Islet of Langerhans (tissue), 1 donor: ENCODE results near the gene MRPL43.
"Not testable (repeated sequence)": the region's sequence is repeated elsewhere in the genome, so short reads cannot be mapped to it uniquely, and the experiment has no call there.

ENCODE experiments used
- FAIRE-seq: peaks from one replicate; lab custom pipeline; 2011; peaks lifted over from hg19 to GRCh38; lab: Jason Lieb, UNC

The MRPL43 gene

GRCh38 chr10:100986952-100987684 is at the start of gene MRPL43, which contains the start of gene TWNK:
Gene MRPL43 (minus strand): TSS chr10:100987497. CDS start chr10:100987443, 54 bp downstream.
Gene TWNK (plus strand): TSS chr10:100987543. CDS start chr10:100988211, 668 bp downstream.
- no peak for FAIRE-seq

DNA sequence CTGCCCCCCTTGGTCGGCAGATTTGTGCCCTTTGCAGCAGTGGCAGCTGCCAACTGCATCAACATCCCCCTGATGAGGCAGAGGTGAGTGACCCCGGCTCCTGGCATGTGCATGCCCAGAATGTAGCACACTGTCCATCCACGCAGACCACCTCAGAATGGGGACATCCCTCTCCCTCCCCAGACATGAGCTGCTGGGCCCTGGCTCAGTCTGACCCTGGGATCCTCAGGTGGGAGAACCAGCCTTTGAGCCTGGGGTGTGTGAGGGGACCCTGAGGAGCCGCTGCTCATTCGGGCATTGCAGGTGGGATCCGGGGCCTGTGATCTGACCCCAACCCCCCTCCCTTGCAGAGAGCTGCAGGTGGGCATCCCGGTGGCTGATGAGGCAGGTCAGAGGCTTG is 49.4 kb upstream of the MRPL43 start:
- no peak for FAIRE-seq

DNA sequence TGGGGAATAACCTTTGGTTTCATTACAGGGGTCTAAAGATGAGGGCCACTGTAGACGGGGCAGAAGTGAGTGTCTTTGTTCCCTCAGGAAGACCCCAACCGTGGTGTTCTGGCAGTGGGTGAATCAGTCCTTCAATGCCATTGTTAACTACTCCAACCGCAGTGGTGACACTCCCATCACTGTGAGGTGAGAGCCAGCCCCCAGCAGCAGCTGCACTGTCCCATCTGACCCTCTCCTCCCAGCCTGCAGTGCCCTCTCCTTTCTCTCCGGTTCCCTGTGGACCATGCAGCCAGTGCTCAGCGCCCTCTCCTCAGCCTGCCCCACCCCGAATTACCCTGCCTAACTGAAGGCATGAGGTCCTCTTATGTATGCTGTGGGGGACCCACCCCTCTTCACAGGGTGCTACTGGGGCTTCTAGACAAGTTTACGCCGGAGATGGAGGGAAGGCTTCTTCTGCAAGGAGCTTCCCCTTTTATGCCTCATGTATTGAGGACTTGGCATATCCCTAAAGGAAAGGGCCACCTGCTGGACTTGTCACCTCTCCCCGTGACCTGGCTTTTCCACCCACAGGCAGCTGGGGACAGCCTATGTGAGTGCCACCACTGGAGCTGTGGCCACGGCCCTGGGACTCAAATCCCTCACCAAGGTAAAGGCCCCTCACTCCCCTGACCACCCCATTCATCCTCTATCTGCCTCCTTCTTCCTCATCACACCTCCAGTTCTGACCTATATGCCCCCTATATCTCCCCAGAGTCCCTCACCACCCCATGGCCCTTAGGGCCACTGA is 48.8 kb upstream of the MRPL43 start:
- FAIRE-seq, result no peak

- FAIRE-seq, result no peak
These were observed 48.0 kb upstream of the MRPL43 start for GRCh38 chr10:101035314-101035713.

DNA sequence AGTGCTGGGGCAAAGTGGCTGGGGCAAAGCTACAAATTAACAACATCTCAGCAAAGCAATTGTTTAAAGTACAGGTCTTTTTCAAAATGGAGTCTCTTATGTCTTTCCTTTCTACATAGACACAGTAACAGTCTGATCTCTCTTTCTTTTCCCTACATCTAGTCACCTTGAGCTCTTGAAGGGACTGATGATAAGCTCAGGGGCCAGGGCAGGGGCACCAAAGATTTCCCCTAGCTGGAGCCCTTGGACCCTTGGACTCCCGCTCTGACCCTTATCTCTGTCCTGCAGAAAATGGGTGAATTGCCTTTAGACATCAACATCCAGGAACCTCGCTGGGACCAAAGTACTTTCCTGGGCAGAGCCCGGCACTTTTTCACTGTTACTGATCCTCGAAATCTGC is 47.1 kb upstream of the MRPL43 start:
- not testable (repeated sequence) for FAIRE-seq

DNA sequence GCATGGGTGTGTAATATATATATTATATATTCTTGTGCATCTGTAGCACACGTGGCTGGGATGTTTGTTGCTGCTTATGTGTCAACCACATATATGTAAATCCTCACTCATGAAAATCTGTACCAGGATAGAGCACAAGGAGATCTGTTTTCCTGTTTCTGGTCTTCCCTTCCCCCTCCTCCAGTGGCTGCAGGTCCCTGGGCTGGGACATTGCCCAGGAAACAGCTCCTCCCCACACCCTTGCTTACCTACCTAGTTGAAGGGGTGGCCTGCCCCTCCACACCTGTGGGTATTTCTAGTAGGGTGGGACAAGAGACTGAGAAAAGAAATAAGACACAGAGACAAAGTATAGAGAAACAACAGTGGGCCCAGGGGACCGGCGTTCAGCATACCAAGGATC is 46.0 kb upstream of the MRPL43 start:
- no peak for FAIRE-seq

DNA sequence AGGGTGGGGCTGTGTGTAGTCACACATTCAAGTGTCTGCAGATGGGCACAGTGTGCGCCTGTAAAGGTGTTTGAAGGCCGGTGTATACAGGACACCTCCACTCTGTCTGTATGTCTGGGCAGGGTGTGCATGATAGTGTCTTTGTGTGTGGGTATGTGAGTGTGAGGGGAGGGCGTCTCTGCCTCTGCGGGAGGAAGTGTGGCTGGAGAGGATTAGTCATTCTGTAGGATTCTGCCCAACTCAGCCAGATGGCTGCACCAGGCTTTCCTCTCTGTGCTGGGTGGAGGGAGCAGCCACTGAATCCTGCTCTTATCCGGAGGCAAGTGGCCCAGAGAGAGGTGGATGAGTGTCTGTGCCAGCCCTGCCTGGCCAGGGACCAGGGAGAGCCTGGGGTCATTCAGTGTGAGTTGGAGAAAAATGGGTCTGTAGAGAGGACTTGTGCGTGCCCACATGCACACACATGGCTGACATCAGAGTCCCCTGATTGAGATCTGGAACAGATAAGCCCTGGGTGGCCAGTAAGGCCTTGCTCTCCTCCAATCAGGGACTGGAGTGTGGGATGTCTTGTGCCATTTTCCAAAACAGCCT is 45.4 kb upstream of the MRPL43 start:
- FAIRE-seq, result no peak

DNA sequence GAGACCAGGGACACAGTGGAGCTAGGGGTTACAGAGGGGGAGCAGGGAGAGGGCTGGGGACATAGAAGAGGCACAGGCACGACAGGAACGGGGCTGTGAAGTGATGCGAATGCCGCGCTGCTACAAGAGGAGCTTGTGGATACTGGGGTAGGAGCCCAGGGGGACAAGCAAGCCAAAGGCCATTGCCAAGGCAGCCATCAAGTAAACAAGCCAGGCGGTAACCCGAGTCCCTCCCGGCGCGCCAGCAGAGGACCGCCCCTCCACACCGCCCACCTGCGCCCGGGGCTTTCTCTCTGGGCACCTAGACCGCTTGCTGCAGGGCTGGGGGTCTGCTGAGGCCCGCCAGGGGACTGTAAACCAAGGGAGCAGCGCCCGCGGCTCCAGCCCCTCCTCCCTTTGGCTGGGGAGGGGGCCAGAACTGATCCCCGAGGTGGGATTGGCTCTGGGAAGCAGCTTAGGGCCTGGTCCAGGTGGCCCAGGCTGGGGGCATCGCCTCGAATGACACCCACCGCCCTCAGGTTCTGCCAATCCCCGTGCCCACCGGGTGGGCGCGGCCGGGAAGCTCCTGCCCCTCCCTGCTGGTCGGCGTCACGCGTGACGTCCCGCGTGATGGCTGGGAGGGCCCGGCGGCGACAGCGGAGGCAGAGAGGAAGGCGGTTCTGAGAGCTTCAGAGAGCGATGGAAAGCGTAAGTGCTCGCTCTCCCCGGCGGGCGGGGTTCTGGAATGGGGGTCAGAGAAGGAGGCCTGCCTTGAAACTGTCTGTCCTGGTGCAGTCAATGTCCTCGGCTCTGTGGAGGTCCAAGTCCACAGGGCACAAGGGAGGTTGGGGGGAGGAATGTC is 44.7 kb upstream of the MRPL43 start:
- no peak for FAIRE-seq

DNA sequence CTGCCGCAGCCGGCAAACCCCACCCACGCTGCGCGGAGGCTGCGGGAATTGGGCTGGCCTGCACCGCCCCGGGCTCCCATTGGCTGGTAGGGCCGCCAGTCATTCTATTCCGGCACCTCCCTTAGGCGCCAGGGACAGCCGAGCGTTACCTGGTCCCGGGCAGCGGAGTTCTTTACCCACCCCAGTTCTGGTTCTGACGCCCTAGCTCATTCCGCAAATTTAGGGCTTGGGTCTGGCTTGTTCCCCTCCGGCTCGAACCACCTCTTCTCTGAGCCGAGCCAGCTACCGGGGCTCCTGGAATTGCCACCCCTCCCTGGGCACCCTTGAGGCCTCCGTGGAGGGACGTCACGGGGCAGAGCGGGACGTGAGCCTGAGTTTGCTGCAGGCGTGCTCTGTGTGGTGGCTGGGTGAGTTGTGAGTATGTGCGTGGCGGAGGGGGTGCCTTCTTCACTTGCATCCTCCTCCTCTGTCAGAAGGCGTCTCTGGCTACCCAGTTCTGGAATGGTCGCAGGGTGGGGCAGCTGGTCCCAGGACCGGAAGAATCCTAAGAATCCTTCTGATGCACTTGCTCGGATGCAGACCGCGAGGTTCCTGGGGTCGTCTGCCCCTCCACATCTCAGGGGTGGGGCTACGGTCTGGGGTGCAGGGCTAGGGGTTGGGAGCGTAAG is 44.0 kb upstream of the MRPL43 start, which contains the start of the genes PDZD7 and SFXN3:
Gene PDZD7, minus strand, starts transcription at position 2 of the 668 bp plus-strand sequence. CDS start 910 bp downstream, outside the sequence.
Gene SFXN3, plus strand, starts transcription at position 107 of the 668 bp plus-strand sequence. CDS start 3,461 bp downstream, outside the sequence.
- FAIRE-seq, result no peak

- FAIRE-seq, result no peak
These were observed 43.3 kb upstream of the MRPL43 start for GRCh38 chr10:101030496-101031127.

DNA sequence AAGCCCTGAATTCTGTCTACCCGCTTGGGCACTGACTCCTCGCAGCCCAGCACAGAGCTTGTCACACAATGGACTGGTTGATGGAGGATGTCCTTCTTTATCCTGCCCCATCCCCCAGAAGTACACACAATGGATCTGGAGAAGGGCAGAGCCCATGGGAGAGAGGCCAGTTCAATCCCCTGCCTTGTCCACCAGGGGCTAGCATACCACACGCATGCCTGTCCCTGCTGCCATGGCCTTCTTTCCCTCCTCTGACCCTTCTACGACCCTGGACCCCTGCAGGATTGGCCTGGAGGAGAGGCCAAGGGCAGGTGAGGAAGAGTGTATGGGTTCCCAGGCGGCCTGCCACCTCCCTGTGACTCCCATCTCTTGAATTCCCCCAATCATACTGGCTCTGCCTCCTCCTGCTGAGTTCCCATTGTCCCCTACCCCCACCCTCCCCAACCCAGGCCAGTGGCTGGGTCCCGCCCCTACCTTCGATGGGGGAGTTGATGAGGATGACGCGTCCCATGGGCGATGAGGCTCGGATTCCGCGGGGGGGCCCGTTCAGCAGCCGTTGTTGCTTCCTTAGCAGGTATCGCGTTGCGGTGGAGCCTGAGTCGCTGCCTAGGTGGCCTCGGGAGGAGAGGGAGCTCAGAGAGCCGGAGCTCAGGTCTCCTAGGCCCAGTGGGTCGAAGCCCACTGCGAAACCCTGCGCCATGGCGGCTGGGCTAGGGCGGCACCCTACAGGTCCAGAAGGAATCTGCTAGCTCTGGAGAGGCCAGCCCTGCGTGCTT is 42.4 kb upstream of the MRPL43 start:
- no peak for FAIRE-seq

DNA sequence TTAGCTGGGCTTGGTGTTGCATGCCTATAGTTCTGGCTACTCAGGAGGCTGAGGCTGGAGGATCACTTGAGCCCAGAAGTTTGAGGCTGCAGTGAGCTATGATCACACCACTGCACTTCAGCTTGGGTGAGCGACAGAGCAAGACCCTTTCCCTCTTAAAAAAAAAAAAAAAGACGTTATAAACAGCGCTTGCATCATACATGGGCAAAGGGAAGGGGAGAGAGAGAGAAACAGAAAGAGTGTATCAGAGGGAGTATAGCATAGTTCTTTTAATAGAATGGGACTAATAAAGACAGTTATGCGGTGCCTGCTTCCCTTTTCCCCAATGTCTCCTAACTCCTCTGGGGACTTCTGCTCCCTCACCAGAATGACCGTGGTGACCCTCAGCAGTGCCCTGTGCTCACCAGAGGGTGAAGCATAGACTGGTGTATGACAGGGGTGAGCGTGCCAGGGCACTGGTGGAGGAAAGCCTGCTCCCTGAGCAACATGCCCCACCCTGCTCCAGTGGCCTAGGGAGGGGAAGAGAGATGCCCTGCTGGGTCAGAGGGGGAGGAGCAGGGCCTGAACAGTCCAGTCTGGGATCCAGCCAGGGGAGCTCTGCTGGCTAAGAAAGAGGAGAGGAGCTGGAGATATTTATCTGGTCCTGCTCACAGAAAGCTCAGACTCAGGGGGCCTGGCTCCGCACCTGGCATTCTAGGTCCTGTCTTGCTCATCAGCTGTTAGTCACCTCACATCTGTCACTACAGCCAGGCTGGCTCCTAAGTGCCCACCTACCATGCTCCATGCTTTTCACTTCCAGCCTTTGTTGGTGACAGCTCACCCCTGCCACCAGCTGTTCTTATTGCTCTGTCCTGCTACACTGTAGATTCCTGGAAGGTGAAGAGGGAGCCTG is 41.4 kb upstream of the MRPL43 start:
- FAIRE-seq, result no peak

- FAIRE-seq, result no peak
These were observed 39.9 kb upstream of the MRPL43 start for GRCh38 chr10:101027106-101027720.

- FAIRE-seq, result no peak
These were observed 35.8 kb upstream of the MRPL43 start for GRCh38 chr10:101022967-101023705.

DNA sequence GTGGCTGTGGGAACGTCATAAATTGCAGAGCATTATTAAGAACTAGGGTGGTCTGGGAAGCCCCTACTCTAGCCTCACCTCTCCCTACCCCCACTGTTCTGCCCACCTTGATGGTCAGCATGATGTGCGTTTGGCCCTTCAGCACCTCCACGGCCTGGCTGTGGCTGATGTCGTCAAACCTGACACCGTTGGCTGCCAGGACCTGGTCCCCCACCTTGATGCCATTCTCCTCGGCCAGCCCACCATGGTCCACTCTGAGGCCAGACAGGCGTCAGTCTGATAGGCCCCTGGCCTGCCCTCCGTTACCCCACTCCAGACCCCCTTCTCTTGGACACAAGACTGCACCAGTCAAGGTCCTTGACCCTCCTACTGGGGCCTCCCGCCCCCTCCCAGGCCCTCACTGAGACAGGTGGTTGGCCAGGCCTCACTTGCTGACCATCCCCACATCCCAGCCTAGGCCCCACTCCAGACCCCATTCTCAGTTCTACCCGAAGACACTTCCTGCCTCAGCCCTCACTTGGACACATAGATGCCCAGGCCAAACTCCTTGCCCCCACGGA is 34.5 kb upstream of the MRPL43 start:
- FAIRE-seq, result no peak

DNA sequence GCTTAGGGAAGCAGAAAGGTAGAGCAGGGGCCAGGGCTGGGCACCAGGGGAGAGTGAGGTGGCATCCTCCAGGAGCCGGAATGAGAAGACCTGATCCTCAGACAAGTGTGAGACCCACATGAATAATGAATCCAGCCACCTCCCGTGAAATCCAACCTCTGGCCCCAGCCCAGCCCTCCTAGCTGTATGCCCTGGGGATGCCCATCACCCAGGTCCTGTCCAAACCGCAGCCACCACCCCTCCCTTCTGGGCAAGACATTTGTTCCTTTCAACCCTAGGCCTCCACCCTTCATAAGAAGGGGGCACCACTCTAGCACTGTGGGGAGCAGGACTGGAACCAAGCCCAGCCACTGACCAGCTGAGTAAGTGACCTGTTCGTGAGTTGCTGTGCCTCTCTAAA is 33.9 kb upstream of the MRPL43 start:
- FAIRE-seq, result no peak

DNA sequence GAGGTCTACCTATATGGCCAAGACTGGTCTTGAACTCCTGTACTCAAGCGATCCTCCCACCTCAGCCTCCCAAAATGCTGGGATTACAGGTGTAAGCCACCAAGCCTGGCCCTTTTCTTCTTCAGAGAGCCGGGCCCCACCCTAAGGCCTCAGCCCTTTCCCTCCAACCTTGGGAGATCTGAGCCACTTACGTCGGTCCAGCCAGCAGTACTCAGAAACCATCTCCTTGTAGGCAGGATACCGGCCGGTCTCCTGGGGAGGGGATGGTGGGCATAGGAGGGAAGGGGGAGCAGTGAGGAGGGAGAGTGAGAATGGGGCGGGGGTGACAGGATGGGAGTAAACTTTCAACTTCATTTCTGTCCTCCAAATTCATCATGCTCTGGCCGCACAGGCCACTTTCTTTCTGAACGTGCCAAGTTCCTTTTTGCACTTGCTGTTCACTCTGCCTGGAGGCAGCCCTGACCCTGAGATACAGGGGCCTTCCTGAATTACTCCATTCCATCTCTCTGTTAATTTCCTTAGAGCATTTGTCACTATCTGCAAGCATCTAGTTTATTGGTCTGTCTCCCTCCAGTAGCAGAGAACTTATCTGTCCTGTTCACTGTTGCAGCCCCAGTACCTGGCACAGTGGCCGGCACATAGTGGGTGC is 33.3 kb upstream of the MRPL43 start:
- FAIRE-seq, result no peak
